GM23338 (cell line): Measurements from ENCODE around the gene SNRPF.

Source experiments
- CREB1 ChIP-seq: fragments of 250-450 bp; sonication (Bioruptor Pico); IDR thresholded peaks from 2 replicates; pipeline ENCODE4 v1.5.0; 2020; ENCODE audit warnings: low read depth, mild to moderate bottlenecking, moderate library complexity
- EZH2 ChIP-seq: fragments of 200-600 bp; sonication (generic); IDR thresholded peaks from one replicate; pipeline ENCODE4 v1.8.0; 2017; ENCODE audit warnings: antibody characterized with exemption, mild to moderate bottlenecking, low read depth; ENCODE audit not compliant: unreplicated experiment
- EZH2phosphoT487 ChIP-seq: fragments of 200-600 bp; sonication (generic); IDR thresholded peaks from one replicate; pipeline ENCODE4 v1.8.1; 2018; ENCODE audit warnings: antibody characterized with exemption; ENCODE audit not compliant: unreplicated experiment
- POLR2AphosphoS5 ChIP-seq: IDR thresholded peaks from 2 replicates; pipeline ENCODE4 v1.6.1; 2016; ENCODE audit warnings: antibody characterized with exemption, low read depth
- TF ChIP-seq, protein P1 (sequence below): fragments of 250-450 bp; sonication (Bioruptor Pico); IDR thresholded peaks from 2 replicates; pipeline ENCODE4 v1.5.0; 2020; ENCODE audit warnings: mild to moderate bottlenecking, moderate library complexity
- TF ChIP-seq, protein P2 (sequence below), 2 experiments: fragments of 200-600 bp in 1 of 2; sonication (generic) in 1 of 2; conservative IDR thresholded peaks; 2 replicates each; pipeline versions ENCODE4 v1.5.1 to v1.6.1; 2016 to 2017; ENCODE audit warnings: antibody characterized with exemption in 2 of 2, low read depth in 2 of 2, mild to moderate bottlenecking in 2 of 2, moderate library complexity in 1 of 2
- TF ChIP-seq, protein P3 (sequence below): IDR thresholded peaks from one replicate; pipeline ENCODE4 v1.6.1; 2018; ENCODE audit warnings: antibody characterized with exemption; ENCODE audit not compliant: unreplicated experiment

DNA sequence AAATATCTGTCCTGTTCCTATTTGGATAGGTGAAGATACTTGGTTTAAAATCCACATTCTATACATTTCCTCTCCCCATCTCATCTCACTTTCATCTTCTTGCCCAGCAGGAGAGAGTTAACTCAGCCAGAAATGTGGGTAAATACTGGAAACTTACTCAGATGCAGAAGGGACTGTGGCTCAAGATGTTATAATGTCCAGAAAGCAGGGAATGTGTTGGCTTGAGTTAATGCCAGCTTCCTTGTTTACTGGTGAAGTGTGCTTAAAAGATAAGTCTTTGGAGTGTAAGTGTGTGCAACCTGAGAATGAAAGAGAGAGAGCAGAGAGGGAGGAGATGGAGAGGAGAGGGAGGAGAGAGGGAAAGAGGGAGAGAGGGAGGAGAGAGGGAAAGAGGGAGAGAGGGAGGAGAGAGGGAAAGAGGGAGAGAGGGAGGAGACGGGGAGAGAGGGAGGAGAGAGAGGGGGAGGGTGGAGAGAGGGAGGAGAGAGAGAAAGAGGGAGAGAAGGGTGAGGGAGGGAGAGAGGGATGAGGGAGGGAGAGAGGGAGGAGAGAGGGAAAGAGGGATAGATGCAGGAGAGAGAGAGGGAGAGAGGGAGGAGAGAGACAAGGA, 22.0 kb upstream of the SNRPF start:
- TF ChIP-seq, protein P1, sequence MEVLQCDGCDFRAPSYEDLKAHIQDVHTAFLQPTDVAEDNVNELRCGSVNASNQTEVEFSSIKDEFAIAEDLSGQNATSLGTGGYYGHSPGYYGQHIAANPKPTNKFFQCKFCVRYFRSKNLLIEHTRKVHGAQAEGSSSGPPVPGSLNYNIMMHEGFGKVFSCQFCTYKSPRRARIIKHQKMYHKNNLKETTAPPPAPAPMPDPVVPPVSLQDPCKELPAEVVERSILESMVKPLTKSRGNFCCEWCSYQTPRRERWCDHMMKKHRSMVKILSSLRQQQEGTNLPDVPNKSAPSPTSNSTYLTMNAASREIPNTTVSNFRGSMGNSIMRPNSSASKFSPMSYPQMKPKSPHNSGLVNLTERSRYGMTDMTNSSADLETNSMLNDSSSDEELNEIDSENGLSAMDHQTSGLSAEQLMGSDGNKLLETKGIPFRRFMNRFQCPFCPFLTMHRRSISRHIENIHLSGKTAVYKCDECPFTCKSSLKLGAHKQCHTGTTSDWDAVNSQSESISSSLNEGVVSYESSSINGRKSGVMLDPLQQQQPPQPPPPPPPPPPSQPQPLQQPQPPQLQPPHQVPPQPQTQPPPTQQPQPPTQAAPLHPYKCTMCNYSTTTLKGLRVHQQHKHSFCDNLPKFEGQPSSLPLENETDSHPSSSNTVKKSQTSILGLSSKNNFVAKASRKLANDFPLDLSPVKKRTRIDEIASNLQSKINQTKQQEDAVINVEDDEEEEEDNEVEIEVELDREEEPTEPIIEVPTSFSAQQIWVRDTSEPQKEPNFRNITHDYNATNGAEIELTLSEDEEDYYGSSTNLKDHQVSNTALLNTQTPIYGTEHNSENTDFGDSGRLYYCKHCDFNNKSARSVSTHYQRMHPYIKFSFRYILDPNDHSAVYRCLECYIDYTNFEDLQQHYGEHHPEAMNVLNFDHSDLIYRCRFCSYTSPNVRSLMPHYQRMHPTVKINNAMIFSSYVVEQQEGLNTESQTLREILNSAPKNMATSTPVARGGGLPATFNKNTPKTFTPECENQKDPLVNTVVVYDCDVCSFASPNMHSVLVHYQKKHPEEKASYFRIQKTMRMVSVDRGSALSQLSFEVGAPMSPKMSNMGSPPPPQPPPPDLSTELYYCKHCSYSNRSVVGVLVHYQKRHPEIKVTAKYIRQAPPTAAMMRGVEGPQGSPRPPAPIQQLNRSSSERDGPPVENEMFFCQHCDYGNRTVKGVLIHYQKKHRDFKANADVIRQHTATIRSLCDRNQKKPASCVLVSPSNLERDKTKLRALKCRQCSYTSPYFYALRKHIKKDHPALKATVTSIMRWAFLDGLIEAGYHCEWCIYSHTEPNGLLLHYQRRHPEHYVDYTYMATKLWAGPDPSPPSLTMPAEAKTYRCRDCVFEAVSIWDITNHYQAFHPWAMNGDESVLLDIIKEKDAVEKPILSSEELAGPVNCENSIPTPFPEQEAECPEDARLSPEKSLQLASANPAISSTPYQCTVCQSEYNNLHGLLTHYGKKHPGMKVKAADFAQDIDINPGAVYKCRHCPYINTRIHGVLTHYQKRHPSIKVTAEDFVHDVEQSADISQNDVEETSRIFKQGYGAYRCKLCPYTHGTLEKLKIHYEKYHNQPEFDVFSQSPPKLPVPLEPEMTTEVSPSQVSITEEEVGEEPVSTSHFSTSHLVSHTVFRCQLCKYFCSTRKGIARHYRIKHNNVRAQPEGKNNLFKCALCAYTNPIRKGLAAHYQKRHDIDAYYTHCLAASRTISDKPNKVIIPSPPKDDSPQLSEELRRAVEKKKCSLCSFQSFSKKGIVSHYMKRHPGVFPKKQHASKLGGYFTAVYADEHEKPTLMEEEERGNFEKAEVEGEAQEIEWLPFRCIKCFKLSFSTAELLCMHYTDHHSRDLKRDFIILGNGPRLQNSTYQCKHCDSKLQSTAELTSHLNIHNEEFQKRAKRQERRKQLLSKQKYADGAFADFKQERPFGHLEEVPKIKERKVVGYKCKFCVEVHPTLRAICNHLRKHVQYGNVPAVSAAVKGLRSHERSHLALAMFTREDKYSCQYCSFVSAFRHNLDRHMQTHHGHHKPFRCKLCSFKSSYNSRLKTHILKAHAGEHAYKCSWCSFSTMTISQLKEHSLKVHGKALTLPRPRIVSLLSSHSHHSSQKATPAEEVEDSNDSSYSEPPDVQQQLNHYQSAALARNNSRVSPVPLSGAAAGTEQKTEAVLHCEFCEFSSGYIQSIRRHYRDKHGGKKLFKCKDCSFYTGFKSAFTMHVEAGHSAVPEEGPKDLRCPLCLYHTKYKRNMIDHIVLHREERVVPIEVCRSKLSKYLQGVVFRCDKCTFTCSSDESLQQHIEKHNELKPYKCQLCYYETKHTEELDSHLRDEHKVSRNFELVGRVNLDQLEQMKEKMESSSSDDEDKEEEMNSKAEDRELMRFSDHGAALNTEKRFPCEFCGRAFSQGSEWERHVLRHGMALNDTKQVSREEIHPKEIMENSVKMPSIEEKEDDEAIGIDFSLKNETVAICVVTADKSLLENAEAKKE (CRISPR knock-in tag), result no peak
- TF ChIP-seq, protein P2, sequence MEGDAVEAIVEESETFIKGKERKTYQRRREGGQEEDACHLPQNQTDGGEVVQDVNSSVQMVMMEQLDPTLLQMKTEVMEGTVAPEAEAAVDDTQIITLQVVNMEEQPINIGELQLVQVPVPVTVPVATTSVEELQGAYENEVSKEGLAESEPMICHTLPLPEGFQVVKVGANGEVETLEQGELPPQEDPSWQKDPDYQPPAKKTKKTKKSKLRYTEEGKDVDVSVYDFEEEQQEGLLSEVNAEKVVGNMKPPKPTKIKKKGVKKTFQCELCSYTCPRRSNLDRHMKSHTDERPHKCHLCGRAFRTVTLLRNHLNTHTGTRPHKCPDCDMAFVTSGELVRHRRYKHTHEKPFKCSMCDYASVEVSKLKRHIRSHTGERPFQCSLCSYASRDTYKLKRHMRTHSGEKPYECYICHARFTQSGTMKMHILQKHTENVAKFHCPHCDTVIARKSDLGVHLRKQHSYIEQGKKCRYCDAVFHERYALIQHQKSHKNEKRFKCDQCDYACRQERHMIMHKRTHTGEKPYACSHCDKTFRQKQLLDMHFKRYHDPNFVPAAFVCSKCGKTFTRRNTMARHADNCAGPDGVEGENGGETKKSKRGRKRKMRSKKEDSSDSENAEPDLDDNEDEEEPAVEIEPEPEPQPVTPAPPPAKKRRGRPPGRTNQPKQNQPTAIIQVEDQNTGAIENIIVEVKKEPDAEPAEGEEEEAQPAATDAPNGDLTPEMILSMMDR (conservative IDR thresholded peaks at IDR 0.05; ENCODE audit: low read depth in 2 of 2), result no peak
- TF ChIP-seq POLR2AphosphoS5 (no peak), EZH2 (no peak), CREB1 (CRISPR knock-in tag) (no peak), EZH2phosphoT487 (no peak)
- TF ChIP-seq, protein P3, sequence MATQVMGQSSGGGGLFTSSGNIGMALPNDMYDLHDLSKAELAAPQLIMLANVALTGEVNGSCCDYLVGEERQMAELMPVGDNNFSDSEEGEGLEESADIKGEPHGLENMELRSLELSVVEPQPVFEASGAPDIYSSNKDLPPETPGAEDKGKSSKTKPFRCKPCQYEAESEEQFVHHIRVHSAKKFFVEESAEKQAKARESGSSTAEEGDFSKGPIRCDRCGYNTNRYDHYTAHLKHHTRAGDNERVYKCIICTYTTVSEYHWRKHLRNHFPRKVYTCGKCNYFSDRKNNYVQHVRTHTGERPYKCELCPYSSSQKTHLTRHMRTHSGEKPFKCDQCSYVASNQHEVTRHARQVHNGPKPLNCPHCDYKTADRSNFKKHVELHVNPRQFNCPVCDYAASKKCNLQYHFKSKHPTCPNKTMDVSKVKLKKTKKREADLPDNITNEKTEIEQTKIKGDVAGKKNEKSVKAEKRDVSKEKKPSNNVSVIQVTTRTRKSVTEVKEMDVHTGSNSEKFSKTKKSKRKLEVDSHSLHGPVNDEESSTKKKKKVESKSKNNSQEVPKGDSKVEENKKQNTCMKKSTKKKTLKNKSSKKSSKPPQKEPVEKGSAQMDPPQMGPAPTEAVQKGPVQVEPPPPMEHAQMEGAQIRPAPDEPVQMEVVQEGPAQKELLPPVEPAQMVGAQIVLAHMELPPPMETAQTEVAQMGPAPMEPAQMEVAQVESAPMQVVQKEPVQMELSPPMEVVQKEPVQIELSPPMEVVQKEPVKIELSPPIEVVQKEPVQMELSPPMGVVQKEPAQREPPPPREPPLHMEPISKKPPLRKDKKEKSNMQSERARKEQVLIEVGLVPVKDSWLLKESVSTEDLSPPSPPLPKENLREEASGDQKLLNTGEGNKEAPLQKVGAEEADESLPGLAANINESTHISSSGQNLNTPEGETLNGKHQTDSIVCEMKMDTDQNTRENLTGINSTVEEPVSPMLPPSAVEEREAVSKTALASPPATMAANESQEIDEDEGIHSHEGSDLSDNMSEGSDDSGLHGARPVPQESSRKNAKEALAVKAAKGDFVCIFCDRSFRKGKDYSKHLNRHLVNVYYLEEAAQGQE, result no peak
